ENCODE measurements around the gene TBC1D22A.

DNA sequence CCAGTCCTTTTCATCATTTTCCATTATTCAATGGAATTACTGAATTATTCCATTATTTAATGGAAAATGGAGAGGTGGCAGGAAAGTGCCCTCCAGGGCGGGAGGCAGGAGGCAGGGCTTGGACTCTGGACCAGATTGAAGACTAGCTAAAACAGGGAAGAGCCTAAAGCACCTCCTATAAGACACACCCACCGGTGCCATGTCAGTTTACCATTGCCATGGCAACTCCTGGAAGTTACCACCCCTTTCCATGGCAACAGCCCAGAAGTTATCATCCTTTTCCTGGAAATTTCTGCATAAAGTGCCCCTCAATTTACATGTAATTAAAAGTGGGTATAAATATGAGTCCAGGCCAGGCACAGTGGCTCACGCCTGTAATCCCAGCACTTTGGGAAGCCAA is 443.7 kb downstream of the TBC1D22A start:
- TF ChIP-seq, protein P1, sequence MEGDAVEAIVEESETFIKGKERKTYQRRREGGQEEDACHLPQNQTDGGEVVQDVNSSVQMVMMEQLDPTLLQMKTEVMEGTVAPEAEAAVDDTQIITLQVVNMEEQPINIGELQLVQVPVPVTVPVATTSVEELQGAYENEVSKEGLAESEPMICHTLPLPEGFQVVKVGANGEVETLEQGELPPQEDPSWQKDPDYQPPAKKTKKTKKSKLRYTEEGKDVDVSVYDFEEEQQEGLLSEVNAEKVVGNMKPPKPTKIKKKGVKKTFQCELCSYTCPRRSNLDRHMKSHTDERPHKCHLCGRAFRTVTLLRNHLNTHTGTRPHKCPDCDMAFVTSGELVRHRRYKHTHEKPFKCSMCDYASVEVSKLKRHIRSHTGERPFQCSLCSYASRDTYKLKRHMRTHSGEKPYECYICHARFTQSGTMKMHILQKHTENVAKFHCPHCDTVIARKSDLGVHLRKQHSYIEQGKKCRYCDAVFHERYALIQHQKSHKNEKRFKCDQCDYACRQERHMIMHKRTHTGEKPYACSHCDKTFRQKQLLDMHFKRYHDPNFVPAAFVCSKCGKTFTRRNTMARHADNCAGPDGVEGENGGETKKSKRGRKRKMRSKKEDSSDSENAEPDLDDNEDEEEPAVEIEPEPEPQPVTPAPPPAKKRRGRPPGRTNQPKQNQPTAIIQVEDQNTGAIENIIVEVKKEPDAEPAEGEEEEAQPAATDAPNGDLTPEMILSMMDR (IDR thresholded peaks at IDR 0.05) = no peak
- no peak for TF ChIP-seq POLR2A (IDR thresholded peaks at IDR 0.05)
